ENCODE results near the gene ATXN2. TPM values are rescaled to one million over a fixed set of nuclear protein-coding genes. Genes with fewer than 3 reads are reported as not detected.

The ATXN2 gene
- total and polyA plus RNA-seq, 3 donors from 2014 or later = 61.4 to 165 (median 145) TPM

DNA sequence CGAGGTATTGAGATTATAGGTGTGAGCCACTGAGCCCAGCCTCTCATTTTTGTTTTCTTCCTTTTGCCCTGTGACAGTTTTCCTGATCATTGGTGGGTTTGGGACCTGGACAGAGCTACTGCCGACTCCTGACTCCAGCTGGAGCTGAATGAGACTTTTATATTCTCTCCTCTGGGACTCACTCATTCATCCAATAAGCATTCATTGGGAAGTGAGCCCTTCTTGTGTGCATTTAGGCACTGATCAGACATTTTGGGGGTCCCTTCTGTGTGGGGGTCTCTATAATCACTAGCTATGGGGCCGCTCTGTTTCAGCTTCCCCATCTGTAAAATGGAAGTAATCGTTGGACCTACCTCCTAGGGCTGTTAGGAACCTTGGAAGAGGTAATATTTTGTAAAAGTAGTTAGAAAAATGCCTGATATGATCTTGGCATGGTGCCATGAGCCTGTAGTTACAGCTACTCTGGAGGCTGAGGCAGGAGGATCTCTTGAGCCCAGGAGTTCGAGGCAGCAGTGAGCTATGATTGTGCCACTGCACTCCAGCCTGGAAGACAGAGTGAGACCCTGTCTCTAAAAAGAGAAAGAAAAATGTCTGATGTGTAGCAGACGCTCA lies 186.2 kb downstream of the ATXN2 start:
- intact Hi-C loops (cut with DNase I; ENCODE audit: low total_unique reads) = no loop called here
- H3K4me1 ChIP-seq = peaks cover 36% of the 10 kb centered on the region
- no peaks in the 10 kb centered on the region for H3K36me3 ChIP-seq (ENCODE audit: low read depth, missing control alignments)
- no peaks in the 10 kb centered on the region for H3K27me3 ChIP-seq
- TF ChIP-seq POLR2A (IDR thresholded peaks at IDR 0.05) (no peak), CTCF (IDR thresholded peaks at IDR 0.05) (no peak)
- 63 to 67% methylated on average over 6 of the region's 6 CpGs for WGBS, 2 donors
- no peak overlapping the region for H3K27ac ChIP-seq
- no peaks in the 10 kb centered on the region for H3K9me3 ChIP-seq
- H3K4me3 ChIP-seq = no peak overlapping the region
- DNase-seq = no peak

GRCh38 chr12:111412007-111412829 lies 186.9 kb downstream of the ATXN2 start:
- Histone ChIP-seq H3K27ac (no peak overlapping the region), H3K27me3 (no peaks in the 10 kb centered on the region), H3K36me3 (ENCODE audit: low read depth, missing control alignments) (no peaks in the 10 kb centered on the region), H3K4me3 (no peak overlapping the region), H3K9me3 (no peaks in the 10 kb centered on the region), H3K4me1 (peaks cover 40% of the 10 kb centered on the region)
- WGBS, 2 donors = 55 to 72% methylated on average over 7 to 15 of the region's 15 CpGs
- no peak for DNase-seq
- TF ChIP-seq POLR2A (IDR thresholded peaks at IDR 0.05) = no peak
- no peak for TF ChIP-seq CTCF (IDR thresholded peaks at IDR 0.05)
- intact Hi-C loops (cut with DNase I; ENCODE audit: low total_unique reads) = no loop called here

DNA sequence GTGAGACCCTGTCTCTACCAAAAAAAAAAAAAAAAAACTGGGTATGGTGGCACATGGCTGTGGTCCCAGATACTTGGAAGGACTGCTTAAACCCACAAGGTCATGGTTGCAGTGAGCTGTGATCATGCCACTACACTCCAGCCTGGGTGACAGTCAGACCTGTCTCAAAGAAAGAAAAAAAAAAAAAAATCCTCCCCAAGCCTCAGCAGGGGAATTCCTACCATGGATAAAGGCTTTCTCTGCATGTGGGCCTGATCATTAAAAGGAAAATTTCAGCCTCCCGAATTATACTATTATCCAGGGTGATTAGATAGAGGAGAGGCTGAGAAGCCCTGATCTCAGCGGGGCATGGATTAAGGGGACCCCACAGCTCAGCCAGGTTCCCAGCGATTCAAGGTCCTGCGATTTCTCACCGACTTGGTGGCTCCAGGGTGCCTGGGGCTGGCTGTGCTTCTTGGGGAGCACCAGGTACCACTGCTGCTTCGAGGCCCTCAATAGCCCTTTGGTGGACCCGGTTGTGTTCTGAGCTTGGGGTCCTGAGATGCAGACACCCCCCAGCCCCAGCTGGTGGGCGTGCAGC lies 187.8 kb downstream of the ATXN2 start:
- TF ChIP-seq CTCF (IDR thresholded peaks at IDR 0.05) (no peak), POLR2A (IDR thresholded peaks at IDR 0.05) (no peak)
- intact Hi-C loops (cut with DNase I; ENCODE audit: low total_unique reads) = no loop called here
- H3K4me3 ChIP-seq = no peak overlapping the region
- no peak overlapping the region for H3K27ac ChIP-seq
- H3K36me3 ChIP-seq (ENCODE audit: low read depth, missing control alignments) = no peaks in the 10 kb centered on the region
- no peak for DNase-seq
- H3K9me3 ChIP-seq = no peaks in the 10 kb centered on the region
- peaks cover 49% of the 10 kb centered on the region for H3K4me1 ChIP-seq
- no peaks in the 10 kb centered on the region for H3K27me3 ChIP-seq
- 70 to 78% methylated on average over 3 to 8 of the region's 8 CpGs for WGBS, 2 donors

DNA sequence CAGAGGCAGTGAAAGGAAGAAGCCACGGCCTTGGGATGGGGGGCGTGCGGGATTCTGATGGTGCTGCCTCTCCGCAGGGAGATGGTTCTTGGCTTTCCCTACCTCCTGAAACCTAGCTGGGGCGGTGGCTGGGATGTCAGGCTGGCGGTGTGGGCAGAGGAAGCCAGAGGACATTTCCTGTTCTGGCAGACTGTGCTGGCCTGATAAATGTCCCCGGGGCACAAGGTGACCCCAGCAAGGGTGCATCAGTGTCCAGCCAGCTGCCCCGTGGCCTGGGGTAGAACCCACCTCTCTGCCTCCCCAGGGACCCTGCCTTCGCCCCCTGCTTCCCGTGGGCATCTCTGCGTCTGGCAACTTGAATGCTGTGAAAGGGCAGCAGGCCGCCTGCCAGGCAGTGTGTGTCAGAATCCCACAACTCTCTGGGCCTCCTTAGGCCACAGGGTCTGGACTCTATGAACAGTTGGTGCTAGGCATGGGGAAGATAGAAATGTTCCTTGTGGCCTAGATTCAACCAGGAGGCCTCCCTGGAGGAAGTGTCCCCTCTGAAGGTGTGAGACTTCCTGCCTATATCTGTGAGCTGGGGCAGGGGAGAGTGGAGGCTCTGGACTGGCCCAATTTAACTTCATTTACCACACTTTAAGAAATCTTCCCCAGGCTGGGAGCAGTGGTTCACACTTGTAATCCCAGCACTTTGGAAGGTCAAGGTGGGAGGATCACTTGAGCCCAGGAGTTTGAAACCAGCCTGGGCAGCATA lies 188.5 kb downstream of the ATXN2 start:
- Histone ChIP-seq H3K36me3 (ENCODE audit: low read depth, missing control alignments) (no peaks in the 10 kb centered on the region), H3K9me3 (no peaks in the 10 kb centered on the region), H3K27ac (peak overlapping the region; percentile 31 to 46), H3K27me3 (no peaks in the 10 kb centered on the region), H3K4me3 (no peak overlapping the region), H3K4me1 (peaks cover 50% of the 10 kb centered on the region)
- intact Hi-C loops (cut with DNase I; ENCODE audit: low total_unique reads) = no loop called here
- 75% methylated on average over 12 of the region's 12 CpGs; no CpG with 5 or more reads in 1 of the 2 donors for WGBS, 2 donors
- TF ChIP-seq CTCF (IDR thresholded peaks at IDR 0.05) = no peak
- no peak for TF ChIP-seq POLR2A (IDR thresholded peaks at IDR 0.05)
- DNase-seq = no peak
